Endothelial cell of umbilical vein (primary cell): ENCODE results near the gene TBRG1.
"Not testable (repeated sequence)": the region's sequence is repeated elsewhere in the genome, so short reads cannot be mapped to it uniquely, and the experiment has no call there.

ENCODE experiments used
- CTCF ChIP-seq, 2 donors: IDR thresholded peaks; 1 replicate in 1 of 2; 2 replicates in 1 of 2; pipeline ENCODE4 v1.5.1; 2011; ENCODE audit warnings: low read length in 2 of 2, mild to moderate bottlenecking in 2 of 2, moderate library complexity in 2 of 2, control low read depth in 1 of 2, inconsistent platforms in 1 of 2, low read depth in 1 of 2; ENCODE audit not compliant: insufficient read depth in 1 of 2; ENCODE audit errors: extremely low read depth in 1 of 2
- EZH2 ChIP-seq: IDR thresholded peaks from 2 replicates; pipeline ENCODE4 v1.6.1; 2012; ENCODE audit warnings: borderline replicate concordance, low read depth, mild to moderate bottlenecking, moderate library complexity, low read length, inconsistent platforms; ENCODE audit not compliant: severe bottlenecking
- FOS ChIP-seq: IDR thresholded peaks from 2 replicates; pipeline ENCODE4 v1.6.1; 2011; ENCODE audit warnings: mild to moderate bottlenecking, low read length, moderate library complexity, borderline replicate concordance; ENCODE audit not compliant: insufficient read depth
- GATA2 ChIP-seq: IDR thresholded peaks from 2 replicates; pipeline ENCODE4 v1.7.0; 2011; ENCODE audit warnings: low read depth, mild to moderate bottlenecking, moderate library complexity, mixed read lengths, low read length; ENCODE audit not compliant: insufficient read length, insufficient read depth
- JUN ChIP-seq: IDR thresholded peaks from 2 replicates; pipeline ENCODE4 v1.6.1; 2011; ENCODE audit warnings: borderline replicate concordance, low read depth; ENCODE audit not compliant: insufficient read length, insufficient read depth
- MAX ChIP-seq: IDR thresholded peaks from 2 replicates; pipeline ENCODE4 v1.6.1; 2011; ENCODE audit not compliant: insufficient read depth, insufficient read length
- POLR2A ChIP-seq: IDR thresholded peaks from 2 replicates; pipeline ENCODE4 v1.6.1; 2012; ENCODE audit warnings: low read depth, mild to moderate bottlenecking, control low read depth, low read length
- POLR2AphosphoS5 ChIP-seq: IDR thresholded peaks from 2 replicates; pipeline ENCODE4 v1.6.1; 2012; ENCODE audit warnings: low read depth, mild to moderate bottlenecking, control low read depth, low read length, moderate library complexity; ENCODE audit not compliant: insufficient read depth

GRCh38 chr11:124602723-124603122 is 19.9 kb upstream of the TBRG1 start:
- TF ChIP-seq CTCF (IDR thresholded peaks at IDR 0.05; ENCODE audit: extremely low read depth in 1 of 2, insufficient read depth in 1 of 2, low read depth in 1 of 2, low read length in 2 of 2); POLR2AphosphoS5; MAX; EZH2; POLR2A; JUN; GATA2; FOS: not testable (repeated sequence)
